Measurements from ENCODE around the gene GNAT2. TPM values are rescaled to one million over a fixed set of nuclear protein-coding genes. Genes with fewer than 3 reads are reported as not detected.

The GNAT2 gene
- total RNA-seq, 1 donor from 2014 or later: not detected

DNA sequence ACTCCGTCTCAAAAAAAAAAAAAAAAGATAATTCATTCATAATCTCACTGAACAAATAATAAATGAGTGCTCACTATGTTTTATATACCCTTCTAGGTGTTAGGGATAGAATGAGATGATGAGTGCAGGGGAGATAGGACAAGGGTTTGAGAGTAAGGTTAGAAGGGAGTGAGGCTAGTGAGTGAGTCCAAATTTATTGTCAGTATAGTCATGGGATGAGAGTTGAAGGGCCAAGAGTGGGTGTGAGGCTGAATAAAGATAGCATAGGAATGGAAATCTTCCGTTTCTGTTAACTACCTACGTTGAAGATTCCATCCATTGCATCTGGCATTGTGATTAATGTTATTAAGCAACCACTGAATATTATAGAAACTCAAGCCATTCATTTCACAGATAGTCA lies 54.2 kb downstream of the GNAT2 start:
- TF ChIP-seq, protein P1, sequence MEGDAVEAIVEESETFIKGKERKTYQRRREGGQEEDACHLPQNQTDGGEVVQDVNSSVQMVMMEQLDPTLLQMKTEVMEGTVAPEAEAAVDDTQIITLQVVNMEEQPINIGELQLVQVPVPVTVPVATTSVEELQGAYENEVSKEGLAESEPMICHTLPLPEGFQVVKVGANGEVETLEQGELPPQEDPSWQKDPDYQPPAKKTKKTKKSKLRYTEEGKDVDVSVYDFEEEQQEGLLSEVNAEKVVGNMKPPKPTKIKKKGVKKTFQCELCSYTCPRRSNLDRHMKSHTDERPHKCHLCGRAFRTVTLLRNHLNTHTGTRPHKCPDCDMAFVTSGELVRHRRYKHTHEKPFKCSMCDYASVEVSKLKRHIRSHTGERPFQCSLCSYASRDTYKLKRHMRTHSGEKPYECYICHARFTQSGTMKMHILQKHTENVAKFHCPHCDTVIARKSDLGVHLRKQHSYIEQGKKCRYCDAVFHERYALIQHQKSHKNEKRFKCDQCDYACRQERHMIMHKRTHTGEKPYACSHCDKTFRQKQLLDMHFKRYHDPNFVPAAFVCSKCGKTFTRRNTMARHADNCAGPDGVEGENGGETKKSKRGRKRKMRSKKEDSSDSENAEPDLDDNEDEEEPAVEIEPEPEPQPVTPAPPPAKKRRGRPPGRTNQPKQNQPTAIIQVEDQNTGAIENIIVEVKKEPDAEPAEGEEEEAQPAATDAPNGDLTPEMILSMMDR (IDR thresholded peaks at IDR 0.05): no peak
- Mint-ChIP-seq H3K4me1 (ENCODE audit: unreplicated experiment) (peaks cover 34% of the 10 kb centered on the region), H3K27ac (ENCODE audit: unreplicated experiment) (no peak overlapping the region), H3K36me3 (ENCODE audit: unreplicated experiment) (no peaks in the 10 kb centered on the region), H3K4me3 (ENCODE audit: unreplicated experiment) (no peak overlapping the region), H3K27me3 (ENCODE audit: unreplicated experiment) (no peaks in the 10 kb centered on the region), H3K9me3 (ENCODE audit: unreplicated experiment) (no peaks in the 10 kb centered on the region)
- no peak for DNase-seq (ENCODE audit: extremely low spot score, unreplicated experiment)

DNA sequence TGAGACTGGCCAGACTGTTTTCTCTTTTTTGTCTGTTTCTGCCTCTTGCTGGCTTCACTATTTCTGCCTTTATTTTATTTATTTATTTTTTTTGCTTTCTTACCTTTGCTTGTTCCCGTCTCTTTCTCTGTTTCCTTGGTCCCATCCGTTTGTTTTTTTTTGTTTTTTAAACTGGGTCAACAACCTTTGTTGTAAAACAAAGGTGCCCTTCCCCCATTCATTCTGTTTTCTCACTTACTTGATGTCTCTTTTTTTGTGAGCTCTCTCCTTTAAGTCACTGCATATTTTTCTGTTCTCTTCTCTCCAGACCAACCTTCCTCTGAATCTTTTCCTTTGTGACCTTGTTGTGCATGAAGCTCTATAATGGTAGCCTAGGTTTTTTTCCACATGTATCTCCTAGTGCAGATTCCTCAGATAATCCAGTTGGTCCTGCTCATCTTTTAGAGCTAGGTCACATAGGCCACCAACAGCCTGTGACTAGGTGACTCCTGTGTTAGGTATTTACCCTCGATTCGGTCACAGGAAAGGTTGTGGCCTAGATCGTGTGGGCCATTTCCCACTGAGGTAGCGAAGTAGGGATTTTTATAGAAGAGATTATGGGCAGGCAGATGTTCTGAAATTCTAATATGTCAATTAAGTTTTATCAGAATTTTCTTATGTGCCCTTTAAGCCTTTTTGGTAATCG lies 55.1 kb downstream of the GNAT2 start:
- peak overlapping the region; percentile 37 for H3K27ac Mint-ChIP-seq (ENCODE audit: unreplicated experiment)
- TF ChIP-seq, protein P1 (IDR thresholded peaks at IDR 0.05): no peak
- H3K4me3 Mint-ChIP-seq (ENCODE audit: unreplicated experiment): no peak overlapping the region
- no peaks in the 10 kb centered on the region for H3K9me3 Mint-ChIP-seq (ENCODE audit: unreplicated experiment)
- H3K4me1 Mint-ChIP-seq (ENCODE audit: unreplicated experiment): peaks cover 41% of the 10 kb centered on the region
- no peaks in the 10 kb centered on the region for H3K36me3 Mint-ChIP-seq (ENCODE audit: unreplicated experiment)
- H3K27me3 Mint-ChIP-seq (ENCODE audit: unreplicated experiment): no peaks in the 10 kb centered on the region
- no peak for DNase-seq (ENCODE audit: extremely low spot score, unreplicated experiment)

DNA sequence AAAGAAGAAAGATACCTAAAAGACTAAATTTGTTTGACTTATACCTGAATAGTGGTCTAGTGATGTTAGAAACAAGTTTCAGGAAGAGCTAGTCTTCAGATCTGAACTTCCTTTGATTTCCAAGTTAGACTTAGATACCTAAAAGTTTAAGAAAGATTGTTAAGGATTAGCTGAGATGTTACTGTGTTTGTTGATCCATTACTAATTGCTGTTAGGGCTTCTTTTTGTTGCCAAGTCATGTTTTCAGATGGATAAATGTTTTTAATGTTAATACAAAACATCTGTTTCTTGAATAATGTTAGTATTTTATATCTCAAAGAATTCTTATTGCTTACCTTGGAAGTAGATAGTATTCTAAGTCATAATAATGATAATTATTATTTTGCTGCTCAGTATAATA lies 59.4 kb downstream of the GNAT2 start:
- TF ChIP-seq, protein P1 (IDR thresholded peaks at IDR 0.05): no peak
- Mint-ChIP-seq H3K4me1 (ENCODE audit: unreplicated experiment) (peaks cover 33% of the 10 kb centered on the region), H3K36me3 (ENCODE audit: unreplicated experiment) (peaks cover 4% of the 10 kb centered on the region), H3K9me3 (ENCODE audit: unreplicated experiment) (no peaks in the 10 kb centered on the region), H3K27ac (ENCODE audit: unreplicated experiment) (no peak overlapping the region), H3K27me3 (ENCODE audit: unreplicated experiment) (no peaks in the 10 kb centered on the region), H3K4me3 (ENCODE audit: unreplicated experiment) (no peak overlapping the region)
- no peak for DNase-seq (ENCODE audit: extremely low spot score, unreplicated experiment)

DNA sequence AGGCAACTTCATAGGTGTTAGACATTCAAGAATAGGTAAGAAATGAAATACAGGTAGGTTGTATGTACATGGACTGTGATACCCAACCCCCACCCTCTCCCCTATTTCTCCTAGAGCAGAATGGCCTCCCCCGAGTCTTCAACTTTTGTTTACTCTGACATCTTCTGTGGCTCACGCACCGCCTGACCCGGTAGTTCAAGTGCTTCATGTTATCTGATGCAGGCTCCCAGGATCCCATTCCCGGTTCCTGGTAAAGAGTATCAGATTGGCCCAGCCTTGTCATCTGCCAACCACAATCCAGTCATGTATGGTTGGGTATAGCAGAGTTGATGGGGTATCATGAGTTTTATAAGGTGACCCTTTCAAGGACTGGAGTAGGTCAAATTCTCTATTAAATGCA lies 61.9 kb downstream of the GNAT2 start:
- Mint-ChIP-seq H3K27ac (ENCODE audit: unreplicated experiment) (no peak overlapping the region), H3K36me3 (ENCODE audit: unreplicated experiment) (peaks cover 8% of the 10 kb centered on the region), H3K4me3 (ENCODE audit: unreplicated experiment) (no peak overlapping the region), H3K4me1 (ENCODE audit: unreplicated experiment) (peaks cover 29% of the 10 kb centered on the region), H3K9me3 (ENCODE audit: unreplicated experiment) (no peaks in the 10 kb centered on the region), H3K27me3 (ENCODE audit: unreplicated experiment) (no peaks in the 10 kb centered on the region)
- DNase-seq (ENCODE audit: extremely low spot score, unreplicated experiment): no peak
- TF ChIP-seq, protein P1 (IDR thresholded peaks at IDR 0.05): no peak

DNA sequence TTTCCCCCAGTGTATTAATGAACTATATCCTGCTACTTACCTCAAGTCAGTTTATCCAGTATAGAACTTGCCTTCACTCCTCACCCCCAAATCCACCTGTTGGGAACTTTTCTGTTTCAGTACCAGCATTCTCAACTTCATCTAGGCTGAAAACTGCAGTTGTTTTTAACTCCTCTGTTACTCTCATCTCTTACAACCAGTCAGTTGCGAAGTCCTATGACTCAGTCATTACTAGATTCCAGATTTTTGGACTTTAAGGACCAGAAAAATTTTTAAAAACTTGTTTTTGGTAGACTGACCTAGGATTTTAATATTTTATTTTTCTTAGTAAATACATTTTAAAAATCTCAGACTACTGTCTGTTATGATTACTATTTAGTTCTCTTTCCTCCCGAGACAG lies 62.9 kb downstream of the GNAT2 start:
- Mint-ChIP-seq H3K4me1 (ENCODE audit: unreplicated experiment) (peaks cover 31% of the 10 kb centered on the region), H3K36me3 (ENCODE audit: unreplicated experiment) (peaks cover 8% of the 10 kb centered on the region), H3K27me3 (ENCODE audit: unreplicated experiment) (no peaks in the 10 kb centered on the region), H3K9me3 (ENCODE audit: unreplicated experiment) (no peaks in the 10 kb centered on the region), H3K4me3 (ENCODE audit: unreplicated experiment) (no peak overlapping the region), H3K27ac (ENCODE audit: unreplicated experiment) (no peak overlapping the region)
- DNase-seq (ENCODE audit: extremely low spot score, unreplicated experiment): no peak
- TF ChIP-seq, protein P1 (IDR thresholded peaks at IDR 0.05): no peak

Other genes with a start within 250 kb of the GNAT2 start
- 71.4 and 78.5 TPM in 2 replicates for gene SORT1, start 221.7 kb downstream of the GNAT2 start, total RNA-seq
- gene PSMA5, start 193.2 kb downstream of the GNAT2 start, total RNA-seq: 101 and 108 TPM in 2 replicates
- gene SYPL2, start 153.1 kb downstream of the GNAT2 start, total RNA-seq: 0.59 and 1.1 TPM in 2 replicates
- 6.4 and 6.8 TPM in 2 replicates for gene ATXN7L2, start 135.7 kb downstream of the GNAT2 start, total RNA-seq
- gene CYB561D1, start 125.5 kb downstream of the GNAT2 start, total RNA-seq: 10.2 and 10.6 TPM in 2 replicates
- gene AMIGO1, start 109.9 kb downstream of the GNAT2 start, total RNA-seq: 5.2 and 5.4 TPM in 2 replicates
- gene GPR61, start 79.7 kb downstream of the GNAT2 start, total RNA-seq: not detected in 2 replicates
- gene GNAI3, start 71.0 kb downstream of the GNAT2 start, total RNA-seq: 7.6 and 8.5 TPM in 2 replicates
- 59.4 and 64.0 TPM in 2 replicates for gene AMPD2, start 221 bp upstream of the GNAT2 start, total RNA-seq
- 24.3 and 25.1 TPM in 2 replicates for gene GSTM4, start 36.5 kb upstream of the GNAT2 start, total RNA-seq
- gene GSTM2, start 48.4 kb upstream of the GNAT2 start, total RNA-seq: 38.6 and 39.0 TPM in 2 replicates
- gene GSTM1, start 68.2 kb upstream of the GNAT2 start, total RNA-seq: 6.4 and 7.8 TPM in 2 replicates
- not detected in 2 replicates for gene GSTM5, start 92.6 kb upstream of the GNAT2 start, total RNA-seq
- 33.9 and 41.4 TPM in 2 replicates for gene GSTM3, start 121.4 kb upstream of the GNAT2 start, total RNA-seq
- gene EPS8L3, start 144.3 kb upstream of the GNAT2 start, total RNA-seq: not detected in 2 replicates